GM18870 (cell line): ENCODE data around the gene WEE2.
"Not testable (repeated sequence)": the region's sequence is repeated elsewhere in the genome, so short reads cannot be mapped to it uniquely, and the experiment has no call there.

Source experiments
- ATAC-seq: cut with Tn5 transposase; IDR thresholded peaks from one replicate; pipeline ENCODE4 v1.9.1; 2021; ENCODE audit warnings: moderate library complexity; ENCODE audit not compliant: unreplicated experiment

The WEE2 gene

GRCh38 chr7:141712603-141713255 is 4.6 kb downstream of the WEE2 start:
- ATAC-seq: no peak

- ATAC-seq: no peak
These were observed 5.7 kb downstream of the WEE2 start for GRCh38 chr7:141713890-141714289.

GRCh38 chr7:141714571-141714970 is 6.4 kb downstream of the WEE2 start:
- no peak for ATAC-seq

GRCh38 chr7:141715018-141715417 is 6.9 kb downstream of the WEE2 start:
- no peak for ATAC-seq

GRCh38 chr7:141715794-141716689 is 7.9 kb downstream of the WEE2 start:
- no peak for ATAC-seq

GRCh38 chr7:141717450-141717849 is 9.3 kb downstream of the WEE2 start:
- ATAC-seq: no peak

- ATAC-seq: no peak
These were observed 14.4 kb downstream of the WEE2 start for GRCh38 chr7:141722529-141722928.

GRCh38 chr7:141729020-141729419 is 20.9 kb downstream of the WEE2 start:
- no peak for ATAC-seq

GRCh38 chr7:141731476-141732149 is 23.5 kb downstream of the WEE2 start:
- ATAC-seq: no peak

- ATAC-seq: no peak
These were observed 29.1 kb downstream of the WEE2 start for GRCh38 chr7:141737118-141737835.

GRCh38 chr7:141737836-141738591 is 29.9 kb downstream of the WEE2 start, which contains the start of gene SSBP1:
SSBP1 (plus strand) TSS chr7:141738358; CDS start chr7:141739167, 809 bp downstream.
- ATAC-seq: peak; percentile 96

- no peak for ATAC-seq
These were observed 30.4 kb downstream of the WEE2 start for GRCh38 chr7:141738592-141739013.

GRCh38 chr7:141739250-141739649 is 31.1 kb downstream of the WEE2 start:
- ATAC-seq: no peak

- ATAC-seq: no peak
These were observed 34.1 kb downstream of the WEE2 start for GRCh38 chr7:141742229-141742628.

GRCh38 chr7:141744131-141744530 is 36.0 kb downstream of the WEE2 start:
- ATAC-seq: no peak

GRCh38 chr7:141748396-141748795 is 40.2 kb downstream of the WEE2 start:
- ATAC-seq: no peak

- ATAC-seq: not testable (repeated sequence)
These were observed 43.8 kb downstream of the WEE2 start for GRCh38 chr7:141751904-141752303.

- ATAC-seq: no peak
These were observed 44.5 kb downstream of the WEE2 start for GRCh38 chr7:141752634-141753033.

- no peak for ATAC-seq
These were observed 46.8 kb downstream of the WEE2 start for GRCh38 chr7:141754939-141755338.

- no peak for ATAC-seq
These were observed 55.6 kb downstream of the WEE2 start, which contains the start of gene TAS2R3 for GRCh38 chr7:141763797-141764196. TAS2R3 (plus strand) TSS chr7:141764097; CDS start chr7:141764159, 62 bp downstream.
